Activated T-cell treated with anti-CD3 and anti-CD28 coated beads, Interleukin-2, amount 50 U/mL, for 72 hours (primary cell): Measurements from ENCODE around the gene PRF1. TPM values are rescaled to one million over a fixed set of nuclear protein-coding genes. Genes with fewer than 3 reads are reported as not detected.
A peak's percentile ranks its signal among the peaks of the same experiment; 100 is the strongest.

ENCODE experiments used
- ATAC-seq, 2 donors: fragments of 150-1000 bp; cut with Tn5 transposase; replicated peaks in 1 of 2; 2 replicates each; pipeline ENCODE4 v1.10.0; 2021; ENCODE audit warnings: moderate library complexity in 2 of 2, mild to moderate bottlenecking in 1 of 2
- DNase-seq, 2 donors: peaks; one replicate each; pipeline ENCODE4 v3.0.0; 2021 to 2022; ENCODE audit warnings: mixed read lengths in 1 of 2
- H3K27ac Mint-ChIP-seq: one replicate; pipeline ENCODE4 v1.8.0; 2022; ENCODE audit warnings: mild to moderate bottlenecking, moderate library complexity, mixed read lengths
- H3K27me3 Mint-ChIP-seq: one replicate; pipeline ENCODE4 v1.8.0; 2022; ENCODE audit warnings: low read depth, mixed read lengths
- H3K36me3 Mint-ChIP-seq, 2 donors: one replicate each; pipeline ENCODE4 v1.8.0; 2022; ENCODE audit warnings: mixed read lengths in 2 of 2, mild to moderate bottlenecking in 1 of 2; ENCODE audit not compliant: insufficient read depth in 2 of 2
- H3K4me1 Mint-ChIP-seq: one replicate; pipeline ENCODE4 v1.8.0; 2022; ENCODE audit warnings: low read depth, mixed read lengths
- H3K4me3 Mint-ChIP-seq, 2 donors: one replicate each; pipeline ENCODE4 v1.8.0; 2022; ENCODE audit warnings: mild to moderate bottlenecking in 2 of 2, mixed read lengths in 2 of 2, moderate library complexity in 2 of 2
- H3K9me3 Mint-ChIP-seq, 2 donors: one replicate each; pipeline ENCODE4 v1.8.0; 2022; ENCODE audit warnings: mixed read lengths in 2 of 2
- total RNA-seq, 2 donors: library from RNA; stranded (reverse); gene quantifications; one replicate each; pipeline ENCODE4 v1.2.3, GENCODE V29; 2022

The PRF1 gene
- total RNA-seq, 2 donors from 2014 or later: 44.5 to 102 TPM

DNA sequence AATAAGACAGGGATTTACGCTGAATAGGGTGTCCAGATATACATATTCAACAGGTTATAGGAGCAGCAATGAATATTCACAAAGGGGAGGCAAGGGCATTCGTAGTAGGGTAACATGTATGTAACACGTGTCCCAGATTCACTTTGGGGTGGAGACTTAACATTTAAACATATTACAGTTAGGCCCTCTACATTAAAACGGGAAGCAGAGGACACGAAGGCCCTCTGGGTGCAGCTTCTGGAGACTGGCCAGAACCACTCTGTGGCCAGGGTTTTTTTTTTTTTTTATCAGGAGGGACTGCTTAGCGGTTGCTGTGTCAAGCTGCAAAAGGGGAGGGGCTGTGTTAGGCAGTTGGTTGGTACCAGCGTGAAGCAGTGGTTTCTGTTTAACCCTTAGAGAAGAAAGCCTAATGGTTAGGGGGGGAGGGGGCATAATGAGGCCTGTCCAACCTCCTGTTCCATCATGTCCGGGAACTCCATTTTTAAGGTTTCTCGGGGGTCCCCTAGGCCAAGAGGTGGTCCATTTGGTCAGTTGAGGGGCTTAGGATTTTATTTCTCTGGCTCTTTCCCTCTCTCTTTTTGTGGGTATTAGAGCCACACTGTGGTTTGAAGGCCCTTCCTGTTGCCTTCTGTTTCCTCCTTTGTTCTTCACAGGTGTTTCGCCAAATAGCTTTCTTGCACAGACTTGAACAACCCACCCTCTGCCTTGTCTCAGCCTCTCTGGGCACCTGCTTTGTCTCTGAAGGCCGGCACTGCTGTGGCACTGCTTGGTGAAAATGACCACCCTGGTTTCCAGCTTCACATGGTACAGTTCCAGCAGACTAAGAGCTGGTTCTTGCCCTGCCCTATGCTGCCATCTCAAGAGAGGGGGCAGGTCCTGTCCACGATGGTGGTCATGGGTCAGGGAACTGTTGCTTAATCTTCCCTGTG is 26.4 kb downstream of the PRF1 start:
- Mint-ChIP-seq H3K4me1 (peaks cover 54% of the 10 kb centered on the region), H3K27ac (peak overlapping the region; percentile 62), H3K9me3 (peaks cover 2% of the 10 kb centered on the region in 2 donors), H3K27me3 (no peaks in the 10 kb centered on the region), H3K36me3 (peaks cover 0 to 2% of the 10 kb centered on the region in 2 donors), H3K4me3 (peak overlapping the region; percentile 11 to 88)
- ATAC-seq (peak in 1 of 2 donors; percentile 12), DNase-seq (peak; percentile 26 to 47)

DNA sequence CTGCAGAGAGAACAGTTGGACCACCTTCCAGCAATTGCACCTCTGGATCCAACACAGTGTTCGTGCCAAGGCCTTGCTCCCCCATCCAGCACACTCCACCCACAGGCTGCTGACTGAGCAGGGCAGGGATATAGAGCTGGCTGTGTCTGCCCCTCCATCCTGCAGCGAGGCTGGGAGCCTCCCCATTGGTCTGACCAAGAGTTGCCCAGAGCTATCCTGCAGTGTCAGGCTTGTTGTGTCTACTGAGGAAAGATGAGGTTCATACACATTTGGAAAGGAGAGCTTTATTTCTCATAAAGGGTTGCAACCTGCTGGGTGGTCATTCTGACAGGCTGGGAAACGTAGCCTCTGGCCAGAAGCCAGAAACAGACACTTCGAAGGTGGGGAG is 27.1 kb downstream of the PRF1 start:
- DNase-seq (no peak), ATAC-seq (no peak)
- no peaks in the 10 kb centered on the region for H3K27me3 Mint-ChIP-seq
- H3K4me3 Mint-ChIP-seq: peak overlapping the region in 1 of 2 donors; percentile 8
- no peak overlapping the region for H3K27ac Mint-ChIP-seq
- peaks cover 54% of the 10 kb centered on the region for H3K4me1 Mint-ChIP-seq
- H3K36me3 Mint-ChIP-seq: peaks cover 0 to 2% of the 10 kb centered on the region in 2 donors
- peaks cover 2% of the 10 kb centered on the region in 2 donors for H3K9me3 Mint-ChIP-seq

DNA sequence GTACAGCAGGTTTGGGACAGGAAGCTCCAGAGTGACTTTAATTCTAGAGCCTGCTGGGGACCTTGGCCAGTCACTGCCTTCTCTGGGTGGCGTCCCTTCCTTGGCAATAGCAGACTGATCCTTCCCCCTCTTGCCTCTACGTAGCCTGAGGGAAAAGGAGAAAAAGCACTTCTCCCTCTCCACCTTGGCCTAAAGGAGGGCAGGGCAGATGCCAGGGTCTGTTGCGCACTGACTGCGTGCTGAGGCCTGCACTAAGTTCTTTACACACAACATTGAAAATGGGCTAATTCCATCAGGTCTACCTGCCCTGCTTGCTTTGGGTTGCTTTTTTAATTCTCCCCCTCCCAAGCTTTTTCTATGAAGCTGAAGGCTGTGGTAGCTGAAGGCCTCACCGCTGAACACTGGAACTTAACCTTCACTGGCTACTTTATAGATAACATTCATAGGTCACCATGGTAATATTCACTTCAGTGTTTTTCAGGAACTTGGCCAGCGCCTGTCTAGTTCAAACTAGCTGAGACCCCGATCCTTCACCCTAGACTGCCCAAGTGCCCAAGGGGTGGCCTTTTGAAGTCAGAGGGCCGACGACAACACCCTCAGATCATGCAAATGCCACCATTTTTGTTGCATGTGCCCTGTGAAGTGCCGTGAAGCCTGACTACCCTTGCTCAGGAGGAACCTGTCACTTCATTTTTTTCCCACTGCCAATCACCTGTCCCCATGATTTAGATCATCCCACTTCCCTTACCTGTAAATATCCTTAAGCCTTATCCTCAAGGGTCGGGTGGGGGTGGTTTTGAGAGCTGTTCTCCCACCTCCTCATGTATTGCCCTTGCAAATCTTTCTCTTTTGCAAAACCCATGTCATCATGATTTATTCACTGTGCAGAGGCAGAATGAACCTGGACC is 28.7 kb downstream of the PRF1 start:
- H3K27ac Mint-ChIP-seq: no peak overlapping the region
- H3K4me1 Mint-ChIP-seq: peaks cover 38% of the 10 kb centered on the region
- ATAC-seq: no peak
- H3K4me3 Mint-ChIP-seq: no peak overlapping the region
- no peaks in the 10 kb centered on the region for H3K27me3 Mint-ChIP-seq
- no peaks in the 10 kb centered on the region for H3K9me3 Mint-ChIP-seq
- no peak for DNase-seq
- no peaks in the 10 kb centered on the region for H3K36me3 Mint-ChIP-seq

DNA sequence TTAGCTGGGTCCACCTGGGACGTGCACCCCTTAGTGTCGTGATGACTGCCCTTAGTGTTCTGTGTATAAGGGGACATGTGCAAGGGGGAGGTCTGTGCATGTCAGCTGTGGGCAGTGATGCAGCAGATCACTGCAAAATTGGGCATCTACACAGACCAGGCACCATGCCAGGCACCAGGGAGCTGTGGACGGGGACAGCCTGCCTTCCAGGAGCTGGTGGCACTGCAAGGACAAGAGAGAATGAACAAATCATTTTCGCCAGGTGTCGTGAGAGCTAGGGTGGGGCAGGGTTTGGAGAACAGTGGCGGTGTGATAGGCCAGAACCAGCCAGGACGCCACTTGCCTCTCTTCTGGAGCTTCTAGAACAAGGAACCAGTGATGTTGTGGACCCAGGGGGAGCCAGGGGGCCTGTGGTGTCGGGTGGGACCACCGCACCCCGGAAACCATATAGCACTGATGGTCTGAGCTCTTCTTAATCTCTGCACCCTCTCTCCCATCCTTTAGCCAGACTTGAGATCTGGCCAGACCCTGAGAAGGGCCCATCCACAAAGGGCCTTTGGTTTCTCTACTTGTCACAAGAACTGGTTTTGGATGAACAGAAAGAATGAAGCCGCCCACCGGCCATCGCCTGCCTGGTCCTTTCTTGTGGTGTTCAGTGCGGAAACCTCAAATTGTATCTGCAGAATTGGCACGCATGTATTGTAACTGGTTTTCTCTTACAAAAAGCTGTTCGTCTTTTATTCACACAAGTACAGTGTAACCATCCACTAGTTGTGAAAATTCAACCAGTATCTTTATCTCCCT is 30.7 kb downstream of the PRF1 start:
- Mint-ChIP-seq H3K4me1 (peaks cover 18% of the 10 kb centered on the region), H3K27me3 (no peaks in the 10 kb centered on the region), H3K9me3 (no peaks in the 10 kb centered on the region), H3K4me3 (no peak overlapping the region), H3K36me3 (no peaks in the 10 kb centered on the region), H3K27ac (no peak overlapping the region)
- DNase-seq (no peak), ATAC-seq (no peak)

DNA sequence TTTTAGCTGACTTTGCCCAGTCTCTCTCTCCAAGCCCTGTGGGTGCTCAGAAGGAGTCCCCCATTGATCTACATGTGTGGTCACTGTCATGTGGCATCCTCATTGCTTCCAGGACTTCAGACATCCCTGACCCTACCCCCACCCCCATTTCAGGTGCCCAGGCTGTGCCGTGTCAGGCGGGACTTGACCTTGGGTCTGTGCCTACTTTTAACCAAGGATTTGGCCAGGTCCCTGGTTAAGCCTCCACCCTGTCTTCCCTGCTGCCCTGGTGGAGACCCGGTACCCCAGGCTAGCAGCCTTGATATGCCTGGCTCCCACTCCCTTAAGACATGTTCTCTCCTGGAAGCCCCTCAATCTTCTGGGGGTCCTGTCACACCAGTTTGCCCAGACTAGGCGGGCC is 31.3 kb downstream of the PRF1 start:
- no peak overlapping the region for H3K27ac Mint-ChIP-seq
- H3K27me3 Mint-ChIP-seq: no peaks in the 10 kb centered on the region

DNA sequence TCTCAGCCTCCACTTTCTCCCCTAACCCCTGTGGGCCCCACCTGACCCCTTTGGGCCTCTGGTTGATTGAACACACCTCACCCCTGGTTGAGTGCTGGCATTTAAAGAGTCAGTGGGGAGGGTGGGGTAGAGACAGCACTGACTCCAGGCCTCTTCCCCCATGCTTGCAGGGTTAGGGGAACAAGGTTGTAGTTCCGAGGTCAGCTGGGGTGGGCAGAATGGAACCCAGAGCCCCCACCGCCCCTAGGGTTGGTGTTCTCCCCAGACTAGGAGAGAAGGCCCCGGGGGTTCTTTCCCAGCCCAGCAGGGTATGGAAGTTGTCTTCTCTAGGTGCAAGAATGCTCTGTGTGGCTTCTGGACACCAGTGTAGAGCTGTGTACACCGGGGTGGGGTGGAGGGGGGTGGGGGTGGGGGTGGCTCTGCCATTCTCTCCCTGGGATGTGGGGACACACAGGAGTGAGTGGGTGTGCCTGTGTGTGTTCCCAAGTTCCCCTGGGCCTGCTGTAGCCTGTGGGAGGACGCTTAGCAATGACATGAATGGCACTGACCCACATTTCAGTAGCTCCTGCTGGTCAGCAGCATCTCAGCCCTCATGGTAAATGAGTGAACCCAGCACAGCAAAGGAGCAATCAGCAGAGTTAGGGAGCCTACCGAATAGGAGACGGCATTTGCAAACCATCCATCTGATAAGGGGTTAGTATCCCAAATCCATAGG is 33.6 kb downstream of the PRF1 start:
- H3K4me3 Mint-ChIP-seq: no peak overlapping the region
- no peaks in the 10 kb centered on the region for H3K27me3 Mint-ChIP-seq
- ATAC-seq: no peak
- H3K9me3 Mint-ChIP-seq: no peaks in the 10 kb centered on the region
- H3K36me3 Mint-ChIP-seq: no peaks in the 10 kb centered on the region
- H3K4me1 Mint-ChIP-seq: peaks cover 4% of the 10 kb centered on the region
- no peak overlapping the region for H3K27ac Mint-ChIP-seq
- DNase-seq: no peak

More for the DNA sequence above, 31.3 kb downstream of the PRF1 start:
- no peaks in the 10 kb centered on the region for H3K36me3 Mint-ChIP-seq
- H3K9me3 Mint-ChIP-seq: no peaks in the 10 kb centered on the region
- H3K4me1 Mint-ChIP-seq: peaks cover 12% of the 10 kb centered on the region
- H3K4me3 Mint-ChIP-seq: no peak overlapping the region
- ATAC-seq (no peak), DNase-seq (no peak)

DNA sequence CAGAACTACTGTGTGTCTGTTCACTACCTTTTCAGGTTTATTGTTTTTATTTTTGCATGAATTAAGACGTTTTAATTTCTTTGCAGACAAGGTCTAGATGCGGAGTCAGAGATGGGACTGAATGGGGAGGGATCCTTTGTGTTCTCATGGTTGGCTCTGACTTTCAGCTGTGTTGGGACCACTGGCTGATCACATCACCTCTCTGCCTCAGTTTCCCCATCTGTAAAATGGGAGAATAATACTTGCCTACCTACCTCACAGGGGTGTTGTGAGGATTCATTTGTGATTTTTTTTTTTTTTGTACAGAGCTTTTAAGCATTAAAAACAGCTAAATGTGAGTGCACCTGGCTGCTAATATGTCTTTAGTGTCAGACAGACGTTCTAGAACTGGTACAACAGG is 34.4 kb downstream of the PRF1 start:
- H3K27ac Mint-ChIP-seq: no peak overlapping the region
- no peak overlapping the region for H3K4me3 Mint-ChIP-seq
- no peak for DNase-seq
- no peak for ATAC-seq
- H3K4me1 Mint-ChIP-seq: peaks cover 9% of the 10 kb centered on the region
- no peaks in the 10 kb centered on the region for H3K36me3 Mint-ChIP-seq
- H3K27me3 Mint-ChIP-seq: no peaks in the 10 kb centered on the region
- H3K9me3 Mint-ChIP-seq: no peaks in the 10 kb centered on the region

DNA sequence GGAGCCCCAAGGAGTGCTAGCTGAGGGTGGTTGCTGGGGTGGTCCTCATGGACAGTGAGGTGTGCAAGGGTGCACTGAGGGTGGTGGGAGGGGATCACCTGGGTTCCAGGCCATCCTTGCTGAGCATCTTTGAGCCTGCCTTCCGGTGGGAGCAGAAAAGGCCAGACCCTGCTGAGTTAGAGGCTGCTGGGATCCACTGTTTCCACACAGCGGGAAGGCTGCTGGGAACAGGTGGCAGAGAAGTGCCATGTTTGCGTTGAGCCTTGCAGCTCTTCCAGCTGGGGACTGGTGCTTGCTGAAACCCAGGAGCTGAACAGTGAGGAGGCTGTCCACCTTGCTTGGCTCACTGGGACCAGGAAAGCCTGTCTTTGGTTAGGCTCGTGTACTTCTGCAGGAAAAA is 34.9 kb downstream of the PRF1 start:
- Mint-ChIP-seq H3K36me3 (no peaks in the 10 kb centered on the region), H3K4me3 (no peak overlapping the region), H3K27me3 (no peaks in the 10 kb centered on the region), H3K9me3 (no peaks in the 10 kb centered on the region), H3K4me1 (peaks cover 10% of the 10 kb centered on the region), H3K27ac (no peak overlapping the region)
- ATAC-seq (no peak), DNase-seq (no peak)

DNA sequence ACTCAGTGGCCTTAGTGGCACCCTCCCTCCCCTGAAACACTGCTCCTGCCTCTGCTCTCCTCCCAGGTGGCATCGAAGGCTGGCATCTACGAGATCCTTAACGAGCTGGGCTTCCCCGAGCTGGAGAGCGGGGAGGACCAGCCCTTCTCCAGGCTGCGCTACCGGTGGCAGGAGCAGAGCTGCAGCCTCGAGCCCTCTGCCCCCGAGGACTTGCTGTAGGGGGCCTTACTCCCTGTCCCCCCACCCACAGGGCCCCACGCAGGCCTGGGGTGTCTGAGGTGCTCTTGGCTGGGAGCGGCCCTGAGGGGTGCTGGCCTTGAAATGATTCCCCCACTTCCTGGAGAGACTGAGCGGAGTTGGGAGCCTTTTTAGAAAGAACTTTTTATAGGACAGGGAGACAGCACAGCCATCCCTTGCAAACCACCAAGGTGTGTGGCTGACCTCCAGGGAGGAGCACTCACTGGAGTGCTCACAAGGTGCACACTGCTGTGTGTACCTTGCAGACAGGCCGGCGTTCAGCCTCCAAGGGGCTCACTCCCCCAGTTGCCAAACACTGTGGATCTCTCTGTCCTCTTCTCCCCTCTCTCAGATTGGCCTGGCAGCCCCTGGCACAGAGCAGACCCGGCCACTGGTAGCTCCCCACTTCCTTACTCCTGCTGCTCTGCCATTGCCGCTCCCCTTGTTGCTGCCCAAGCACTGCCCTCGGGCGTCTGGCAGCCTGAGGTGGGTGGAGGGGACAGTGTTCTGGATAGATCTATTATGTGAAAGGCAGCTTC is 35.8 kb downstream of the PRF1 start:
- Mint-ChIP-seq H3K4me1 (peaks cover 6% of the 10 kb centered on the region), H3K4me3 (no peak overlapping the region), H3K27me3 (no peaks in the 10 kb centered on the region), H3K9me3 (no peaks in the 10 kb centered on the region), H3K36me3 (no peaks in the 10 kb centered on the region), H3K27ac (no peak overlapping the region)
- ATAC-seq (no peak), DNase-seq (no peak)

DNA sequence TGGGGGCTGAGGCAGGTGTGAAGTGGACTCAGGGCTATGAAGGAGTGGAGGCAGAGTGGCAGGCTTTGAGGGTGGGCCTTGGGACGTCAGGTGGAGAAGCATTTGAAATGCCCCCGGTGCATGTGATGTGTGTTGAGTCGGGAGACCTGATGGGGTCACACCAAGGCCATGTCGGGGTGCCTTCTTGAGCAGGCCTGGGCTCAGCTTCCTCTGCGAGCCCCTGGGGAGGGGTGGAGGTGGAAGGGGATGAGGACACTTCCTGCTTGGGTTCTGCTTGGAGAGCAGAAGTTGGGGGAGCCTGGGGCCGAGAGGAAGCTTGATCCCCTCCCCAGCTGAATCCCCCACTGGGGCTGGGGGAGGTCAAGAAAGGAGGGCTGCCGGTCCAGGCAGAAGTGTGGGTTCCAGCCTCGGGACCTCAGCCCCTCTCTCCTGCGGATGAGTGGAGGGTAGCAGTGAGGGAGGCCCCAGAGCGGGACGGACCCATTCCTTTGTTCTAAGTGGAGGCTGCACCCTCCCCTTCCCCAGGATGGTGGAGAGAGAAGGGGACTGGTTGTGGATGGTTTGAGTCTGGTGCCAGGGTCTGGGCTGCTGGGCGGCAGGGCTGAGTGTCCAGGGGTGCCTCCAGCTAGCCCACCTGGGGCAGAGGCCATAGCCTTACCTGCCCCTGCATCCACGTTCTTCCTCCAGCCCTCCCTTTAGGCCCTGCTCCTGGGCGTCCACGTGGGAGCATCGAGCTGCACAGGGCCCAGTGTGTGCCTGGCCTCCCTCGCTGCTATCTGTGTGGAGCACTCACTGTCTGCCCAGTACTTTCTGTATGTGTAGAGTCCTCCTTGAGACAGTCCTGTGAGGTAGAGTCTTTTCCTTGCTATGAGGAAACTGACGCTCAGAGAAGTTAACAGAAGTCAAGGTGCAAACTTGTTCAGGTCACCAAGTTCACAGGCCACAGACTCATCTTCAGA is 36.7 kb downstream of the PRF1 start:
- DNase-seq: no peak
- Mint-ChIP-seq H3K27ac (no peak overlapping the region), H3K36me3 (no peaks in the 10 kb centered on the region), H3K9me3 (no peaks in the 10 kb centered on the region), H3K27me3 (no peaks in the 10 kb centered on the region), H3K4me3 (no peak overlapping the region), H3K4me1 (peaks cover 6% of the 10 kb centered on the region)
- ATAC-seq: no peak

DNA sequence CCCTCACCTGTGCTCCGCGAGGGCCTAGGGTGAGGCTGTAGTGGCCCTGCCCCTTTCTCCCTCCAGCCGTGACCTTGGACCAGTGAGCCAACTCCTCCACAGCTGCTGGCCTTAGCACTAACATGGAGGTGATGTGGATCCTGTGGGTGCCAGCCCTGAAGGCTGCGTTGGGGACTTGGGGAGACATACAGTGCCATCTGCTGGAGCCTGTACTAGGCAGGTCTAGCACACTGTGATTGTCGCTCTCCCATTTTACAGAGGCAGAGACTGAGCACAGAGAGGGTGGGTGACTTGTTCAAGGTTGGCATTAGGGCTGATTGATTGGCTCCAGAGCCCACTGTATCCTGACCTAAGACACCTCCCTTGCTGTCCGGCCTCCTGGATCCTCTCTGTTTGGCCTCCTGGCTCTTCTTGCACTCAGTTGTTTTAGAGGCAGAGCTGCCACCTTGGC is 37.6 kb downstream of the PRF1 start:
- DNase-seq: no peak
- Mint-ChIP-seq H3K27ac (no peak overlapping the region), H3K9me3 (no peaks in the 10 kb centered on the region)

More for the DNA sequence above, 37.6 kb downstream of the PRF1 start:
- Mint-ChIP-seq H3K4me3 (no peak overlapping the region), H3K36me3 (no peaks in the 10 kb centered on the region), H3K27me3 (no peaks in the 10 kb centered on the region), H3K4me1 (peaks cover 7% of the 10 kb centered on the region)
- peak in 1 of 2 donors; percentile 49 for ATAC-seq
